Hippocampal formation (tissue), 2 donors: ENCODE measurements around the gene ZCCHC14.

Experiments used
- DNase-seq, 2 donors: peaks; one replicate each; lab custom pipeline; 2025; lab: John Stamatoyannopoulos, UW

ZCCHC14 gene

DNA sequence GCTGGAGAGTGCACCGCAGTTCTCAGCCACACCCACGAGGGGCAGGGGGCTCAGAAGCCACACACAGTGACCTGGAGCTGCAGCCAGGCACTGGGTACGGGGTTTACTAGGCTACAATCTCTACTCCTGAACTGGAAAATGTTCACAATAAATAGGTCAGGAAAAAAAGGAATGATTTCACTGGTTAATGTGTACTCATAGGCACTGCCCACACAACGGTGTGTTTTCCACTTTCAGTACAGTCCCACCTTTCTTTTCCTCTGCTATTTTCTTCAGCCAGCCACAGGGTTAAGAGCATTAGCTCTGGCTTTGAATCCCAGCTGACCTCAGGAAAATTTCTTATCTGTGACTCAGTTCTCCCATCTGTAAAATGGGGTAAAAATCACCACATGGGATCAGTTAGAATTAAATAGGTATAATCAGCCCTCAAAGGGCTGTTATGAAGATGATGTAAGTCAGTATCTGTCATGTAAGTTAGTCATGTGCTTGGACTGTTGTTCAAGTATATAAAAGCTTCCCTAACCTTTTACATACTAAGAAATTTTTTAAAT is 35.7 kb downstream of the ZCCHC14 start:
- no peak for DNase-seq

DNA sequence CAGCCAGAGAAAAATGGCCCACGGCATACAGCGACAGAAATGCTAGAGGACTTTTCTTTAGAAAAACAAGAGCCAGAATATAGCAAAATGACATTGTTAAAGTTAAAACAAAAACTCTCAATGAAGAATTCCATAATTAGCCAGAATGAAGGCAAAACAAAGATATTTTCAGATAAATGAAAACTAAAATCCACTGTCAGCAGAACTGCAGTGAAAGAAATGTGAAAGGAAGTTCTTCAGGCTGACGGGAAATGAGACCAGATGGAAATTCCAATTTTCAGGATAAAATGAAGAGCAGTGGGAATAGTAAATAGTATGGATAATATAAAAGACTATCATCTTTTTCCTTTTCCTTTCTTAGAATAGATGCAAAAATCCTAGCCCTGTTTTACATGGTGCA is 38.4 kb downstream of the ZCCHC14 start:
- no peak for DNase-seq

DNA sequence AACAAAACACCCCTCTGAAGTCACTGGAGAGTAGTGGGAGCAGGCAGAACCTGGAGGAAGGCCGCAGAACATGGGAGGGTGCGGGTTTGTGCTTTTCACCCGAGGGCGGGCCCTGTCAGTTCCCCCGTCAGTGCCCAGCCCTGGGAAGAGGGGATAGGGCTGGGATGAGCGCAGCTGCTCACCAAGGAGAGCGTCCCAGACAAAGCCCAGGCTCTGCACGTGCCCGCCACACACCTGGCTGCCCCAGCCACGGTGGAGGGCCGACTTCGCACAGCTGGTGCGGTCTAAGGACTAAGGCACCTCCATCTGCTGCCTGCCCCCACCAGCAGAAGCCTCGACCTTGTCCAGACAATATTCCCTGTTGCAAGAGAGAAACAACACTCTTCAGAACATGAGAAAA is 39.5 kb downstream of the ZCCHC14 start:
- no peak for DNase-seq

DNA sequence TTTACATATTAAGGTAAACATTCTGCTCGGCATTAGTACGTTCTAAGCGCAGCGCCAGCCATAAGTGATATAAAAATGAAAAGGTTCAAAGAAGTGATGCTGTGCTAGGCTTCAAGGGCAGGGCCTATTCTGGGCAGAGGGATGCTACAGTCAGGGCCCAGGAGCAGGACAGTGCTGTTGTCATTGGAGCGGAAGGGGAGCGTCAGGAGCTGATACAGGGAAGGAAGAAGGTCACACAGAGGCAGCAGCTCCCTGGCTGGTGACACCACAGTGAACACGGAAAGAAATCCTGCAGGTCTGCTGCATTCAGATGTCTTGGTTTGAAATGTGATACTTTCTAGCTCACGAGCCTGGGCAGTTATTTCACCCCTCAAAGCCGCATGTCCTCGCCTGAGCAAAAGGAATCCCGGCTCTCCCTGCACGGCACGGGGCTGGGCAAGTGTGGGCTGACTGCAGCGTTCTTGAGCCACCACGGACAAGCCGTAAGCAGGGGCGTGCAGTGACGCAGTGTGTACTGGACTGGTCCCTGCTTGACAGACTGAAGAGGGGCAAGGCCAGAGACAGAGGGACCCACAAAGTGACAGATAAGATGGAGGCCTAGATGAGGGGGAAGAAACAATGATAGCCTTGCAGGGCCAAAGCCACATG is 41.1 kb downstream of the ZCCHC14 start:
- no peak for DNase-seq

DNA sequence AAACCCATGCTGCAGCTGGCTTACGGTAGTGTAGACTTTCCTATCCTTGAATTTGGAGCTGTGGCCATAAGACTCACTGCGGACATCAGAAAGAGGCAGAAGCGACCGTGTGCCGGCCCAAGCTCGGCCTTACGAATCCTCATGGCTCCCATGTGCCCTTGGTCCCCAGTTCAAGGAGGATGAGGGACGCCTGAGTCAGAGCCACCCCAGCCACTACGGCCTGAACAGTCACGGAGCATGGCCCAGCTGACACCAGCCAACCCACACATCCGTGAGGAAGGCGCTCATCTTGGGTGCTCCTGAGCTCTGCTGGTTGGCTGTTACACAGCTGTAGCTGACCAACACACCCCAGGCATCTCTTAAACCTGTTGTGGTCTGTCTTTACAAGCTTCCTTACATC is 44.0 kb downstream of the ZCCHC14 start:
- no peak for DNase-seq

DNA sequence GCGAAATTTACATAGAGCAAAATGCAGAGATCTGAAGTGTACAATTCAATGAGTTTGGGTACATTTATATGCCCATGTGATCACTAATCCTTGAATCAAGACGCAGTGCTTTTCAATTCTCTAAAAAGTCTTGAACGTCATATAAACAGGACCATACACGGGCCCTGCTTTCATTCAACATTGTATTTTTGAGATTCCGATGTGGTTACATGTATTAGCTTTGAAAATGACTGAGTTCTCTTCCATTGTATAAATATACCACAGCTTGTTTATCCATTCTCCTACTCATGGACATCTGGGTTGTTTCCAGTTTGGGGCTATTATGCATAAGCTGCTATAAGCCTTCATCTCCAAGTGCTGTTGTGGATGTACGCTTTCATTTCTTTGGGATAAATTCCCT is 45.5 kb downstream of the ZCCHC14 start:
- no peak for DNase-seq

DNA sequence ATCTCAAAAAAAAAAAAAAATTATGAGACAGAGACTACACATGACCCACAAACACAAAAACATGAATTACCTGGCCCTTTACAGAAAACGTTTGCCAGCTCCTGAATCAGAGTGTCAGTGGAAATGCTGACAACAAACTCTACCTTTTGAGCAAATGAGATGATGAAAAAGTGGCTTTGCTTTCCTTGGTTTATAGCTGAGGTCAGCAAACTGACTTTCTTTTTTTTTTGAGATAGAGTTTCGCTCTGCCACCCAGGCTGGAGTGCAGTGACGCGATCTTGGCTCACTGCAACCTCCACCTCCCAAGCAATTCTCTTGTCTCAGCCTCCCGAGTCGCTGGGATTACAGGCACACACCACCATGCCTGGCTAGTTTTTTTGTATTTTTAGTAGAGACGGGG is 46.3 kb downstream of the ZCCHC14 start:
- no peak for DNase-seq

DNA sequence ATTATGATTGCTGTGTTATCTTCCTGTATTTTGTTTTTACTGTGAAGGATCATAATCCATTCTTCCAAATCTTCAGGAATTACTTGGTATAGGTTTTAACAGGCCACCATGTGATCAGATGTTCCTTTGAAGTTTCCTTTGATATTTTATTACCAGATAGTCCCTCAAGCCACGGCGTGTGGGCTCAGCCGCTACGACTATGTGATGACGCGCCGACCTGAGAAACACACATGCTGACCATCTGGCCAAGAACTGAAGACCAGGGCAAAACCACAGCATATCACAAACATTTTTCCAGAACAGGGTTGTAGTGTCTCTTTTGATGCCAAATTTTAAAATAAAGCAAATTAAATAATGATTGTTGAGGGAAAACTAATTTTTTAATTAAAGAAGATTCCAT is 47.3 kb downstream of the ZCCHC14 start:
- no peak for DNase-seq

DNA sequence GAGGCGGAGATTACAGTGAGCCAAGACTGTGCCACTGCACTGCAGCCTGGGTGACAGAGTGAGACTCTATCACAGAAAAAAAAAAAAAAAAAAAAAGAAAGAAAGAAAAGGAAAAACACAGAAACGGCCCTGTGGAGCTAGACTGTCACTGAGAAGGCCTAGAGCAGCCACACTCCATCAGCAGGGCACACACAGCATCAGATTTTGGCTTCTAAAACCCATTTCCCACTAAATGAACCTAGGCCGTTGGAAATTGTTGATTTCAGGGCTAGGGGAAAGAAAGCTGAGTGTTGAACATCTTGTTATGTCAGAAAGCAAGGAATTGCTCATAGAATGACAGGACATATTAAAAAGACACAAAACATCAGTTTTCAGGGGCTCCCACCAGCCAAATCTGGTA is 48.9 kb downstream of the ZCCHC14 start:
- no peak for DNase-seq

DNA sequence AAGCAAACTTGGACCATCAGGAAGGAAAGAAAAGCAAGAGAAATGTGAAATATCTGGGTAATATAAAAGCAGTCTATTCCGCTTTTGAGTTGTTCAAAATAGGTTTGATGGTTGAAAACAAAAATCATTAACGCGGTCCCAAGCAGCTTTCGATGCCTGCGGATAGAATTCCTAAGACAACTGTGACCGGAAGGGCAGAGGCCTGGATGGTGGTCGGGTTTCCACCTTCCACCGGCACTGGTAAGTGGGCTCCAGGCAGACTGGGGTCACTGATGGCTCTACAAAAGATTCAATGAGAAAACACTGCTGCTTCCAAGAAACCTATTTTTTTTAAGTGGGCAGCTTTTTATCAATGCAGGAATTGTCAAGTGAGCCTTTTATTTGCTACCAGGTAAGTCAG is 49.8 kb downstream of the ZCCHC14 start:
- DNase-seq, result no peak

DNA sequence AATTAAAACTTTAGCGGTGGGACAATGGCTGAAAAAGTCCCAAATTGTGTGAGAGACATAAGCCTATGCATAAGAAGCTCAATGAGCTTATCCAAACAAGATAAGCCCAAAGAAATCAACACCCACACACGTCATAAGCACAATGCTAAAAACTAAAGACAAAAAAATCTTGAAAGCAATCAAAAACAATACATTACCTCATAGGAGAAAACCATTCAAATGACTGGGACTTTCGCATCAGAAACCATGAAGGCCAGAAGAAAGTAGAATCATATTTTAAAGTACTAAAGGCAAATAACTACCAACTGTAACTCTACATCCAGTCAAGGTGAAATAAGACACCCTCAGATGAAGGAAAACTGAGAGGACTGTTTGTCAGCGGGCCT is 50.2 kb downstream of the ZCCHC14 start:
- DNase-seq, result no peak

DNA sequence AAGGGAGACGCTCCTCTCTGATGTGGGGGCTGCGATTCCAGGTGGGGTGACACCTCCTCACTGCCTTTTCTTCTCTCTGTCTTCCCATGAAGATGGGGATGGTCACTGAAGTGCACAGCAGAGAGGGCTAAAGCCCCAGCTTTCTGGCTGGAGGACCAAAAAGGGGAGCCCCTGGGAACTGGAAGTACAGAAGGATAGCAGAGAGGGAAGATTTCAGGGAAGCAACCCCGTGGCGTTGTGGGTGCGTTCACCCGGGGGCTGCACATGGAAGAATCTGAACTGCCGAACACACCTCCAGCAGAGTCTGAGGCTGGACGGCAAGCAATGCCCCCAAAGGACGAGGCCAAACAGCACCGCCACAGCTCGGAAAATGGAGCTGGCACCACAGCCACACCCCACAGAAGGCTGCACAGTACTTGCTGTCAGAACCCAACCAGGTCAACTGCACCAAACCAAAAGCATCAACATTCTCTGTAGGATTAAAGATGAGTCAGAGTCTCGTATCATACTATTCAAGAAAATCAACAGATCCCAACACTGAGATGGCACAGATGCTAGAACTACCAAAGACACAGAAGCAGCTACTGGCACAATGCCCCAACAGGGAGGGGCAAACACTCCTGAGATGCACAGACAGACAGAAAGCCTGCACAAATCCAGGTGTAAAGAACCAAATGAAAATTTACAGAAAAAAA is 50.8 kb downstream of the ZCCHC14 start:
- no peak for DNase-seq

DNA sequence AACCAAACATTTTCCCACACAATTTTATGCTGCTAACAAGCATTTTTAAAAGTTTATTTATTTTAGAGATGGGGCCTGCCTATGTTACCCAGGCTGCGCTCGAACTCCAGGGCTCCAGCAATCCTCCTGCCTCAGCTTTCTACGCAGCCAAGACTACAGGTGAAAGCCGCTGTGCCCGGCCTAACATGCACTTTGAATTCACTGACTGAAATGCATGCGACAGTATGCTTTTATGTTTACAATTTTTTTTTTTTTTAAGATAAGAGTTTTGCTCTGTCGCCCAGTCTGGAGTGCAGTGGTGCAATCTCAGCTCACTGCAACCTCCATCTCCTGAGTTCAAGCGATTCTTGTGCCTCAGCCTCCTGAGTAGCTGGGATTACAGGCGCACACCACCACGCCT is 52.9 kb downstream of the ZCCHC14 start:
- DNase-seq, result no peak

DNA sequence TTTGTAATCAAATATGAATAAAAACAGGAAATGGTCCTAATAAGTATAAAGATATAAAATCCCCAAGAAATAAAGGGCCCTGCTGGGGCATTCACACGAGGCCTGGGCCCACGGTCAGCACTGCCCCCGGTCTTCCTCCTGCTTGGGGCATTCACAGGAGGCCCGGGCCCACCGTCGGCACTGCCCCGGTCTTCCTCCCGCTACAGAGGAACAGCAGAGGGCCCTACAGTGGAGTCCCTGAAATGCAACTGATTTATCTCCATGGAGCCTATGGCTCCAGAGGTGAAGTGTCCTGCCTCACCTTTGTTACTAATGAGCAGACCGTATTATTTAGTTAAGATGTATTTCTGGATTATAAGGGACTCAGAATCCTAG is 54.2 kb downstream of the ZCCHC14 start:
- no peak for DNase-seq

DNA sequence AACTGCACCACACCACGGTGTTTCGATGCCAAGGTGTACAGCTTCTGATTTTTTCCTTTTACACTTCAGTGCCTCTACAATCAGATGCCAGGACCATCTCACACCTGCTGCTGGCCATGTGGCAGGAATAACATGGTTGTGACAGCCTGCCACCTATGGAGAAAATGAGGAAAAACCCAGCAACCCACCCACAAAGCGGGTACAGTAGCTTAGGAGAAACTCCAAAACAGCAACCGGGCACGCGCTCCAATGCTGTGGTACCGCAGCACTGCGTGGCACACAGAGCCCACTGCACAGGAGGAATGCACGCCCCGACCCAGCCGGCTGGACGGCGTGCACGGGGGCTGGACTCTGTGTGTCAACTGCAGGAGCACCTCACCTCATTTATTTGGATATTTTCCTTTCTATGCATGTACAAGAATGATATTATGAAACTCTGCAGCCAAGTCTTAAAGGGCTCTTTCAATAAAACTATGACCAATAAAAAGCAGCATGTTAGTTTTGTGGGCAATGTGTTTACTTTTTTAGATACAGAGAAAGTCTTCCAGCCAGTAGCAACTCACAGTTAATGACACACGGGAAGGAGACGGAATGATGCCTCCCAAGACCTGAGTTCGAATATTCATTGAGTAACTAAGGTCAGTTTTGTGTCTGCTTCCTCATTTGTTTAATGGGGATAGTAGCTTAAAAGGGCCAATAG is 54.8 kb downstream of the ZCCHC14 start:
- no peak for DNase-seq

DNA sequence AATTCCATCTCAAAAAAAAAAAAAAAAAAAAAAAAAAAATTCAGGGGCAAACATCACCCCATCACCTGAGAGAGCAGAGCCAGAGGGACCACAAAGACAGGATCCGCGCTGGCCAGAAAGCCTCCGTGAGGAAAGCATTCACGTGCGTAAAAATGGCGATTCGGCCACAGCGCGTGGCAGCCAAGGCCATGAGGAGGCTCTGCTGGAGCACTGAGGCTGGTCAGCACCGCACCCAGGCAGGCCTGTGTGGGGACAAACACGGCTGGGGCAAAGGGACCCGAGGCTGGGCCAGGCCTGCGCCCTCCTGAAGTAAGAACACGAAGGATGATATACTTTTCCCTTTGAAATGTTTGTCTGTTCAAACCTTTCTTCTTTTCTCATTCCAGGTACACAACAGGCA is 55.5 kb downstream of the ZCCHC14 start:
- no peak for DNase-seq

DNA sequence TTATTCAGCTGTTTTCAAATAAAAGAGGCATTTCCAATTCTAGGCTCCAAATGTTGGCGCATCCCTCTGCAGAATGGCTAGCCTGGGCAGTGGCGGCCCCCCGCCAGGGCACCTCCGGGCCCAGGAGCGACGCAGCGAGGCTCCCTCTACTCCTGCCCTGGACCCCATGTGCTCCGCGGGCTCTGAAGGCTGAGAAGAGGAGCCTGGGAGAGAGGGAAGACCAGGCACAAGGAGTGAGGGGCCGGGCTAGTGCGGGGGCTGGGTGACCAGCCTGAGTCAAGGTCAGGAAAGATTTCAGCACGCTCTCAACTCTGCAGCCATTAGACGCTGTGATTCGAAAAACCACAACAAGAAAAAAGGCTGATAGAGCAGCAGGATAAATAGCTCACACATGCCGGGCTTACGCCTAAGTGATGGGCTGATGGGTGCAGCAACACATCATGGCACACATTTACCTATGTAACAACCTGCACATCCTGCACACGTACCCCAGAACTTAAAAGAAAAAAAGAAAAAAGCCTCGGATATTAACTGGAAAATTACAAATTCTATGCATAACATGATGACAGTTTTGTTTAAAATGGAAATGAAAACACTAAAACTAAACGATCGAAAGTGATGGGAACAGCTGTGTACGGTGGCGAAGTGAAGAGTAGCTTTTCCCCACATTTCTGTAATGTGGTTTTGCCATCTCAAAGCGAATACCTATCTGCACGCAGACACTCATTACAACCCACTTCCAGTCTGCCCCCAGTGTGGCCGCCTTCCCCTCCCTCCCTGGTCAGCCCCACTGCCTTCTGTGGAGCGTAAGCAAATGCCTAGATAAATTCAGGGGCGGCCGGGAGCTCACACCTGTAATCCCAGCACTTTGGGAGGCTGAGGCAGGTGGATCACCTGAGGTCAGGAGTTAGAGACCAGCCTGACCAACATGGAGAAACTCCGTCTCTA is 56.3 kb downstream of the ZCCHC14 start:
- no peak for DNase-seq

DNA sequence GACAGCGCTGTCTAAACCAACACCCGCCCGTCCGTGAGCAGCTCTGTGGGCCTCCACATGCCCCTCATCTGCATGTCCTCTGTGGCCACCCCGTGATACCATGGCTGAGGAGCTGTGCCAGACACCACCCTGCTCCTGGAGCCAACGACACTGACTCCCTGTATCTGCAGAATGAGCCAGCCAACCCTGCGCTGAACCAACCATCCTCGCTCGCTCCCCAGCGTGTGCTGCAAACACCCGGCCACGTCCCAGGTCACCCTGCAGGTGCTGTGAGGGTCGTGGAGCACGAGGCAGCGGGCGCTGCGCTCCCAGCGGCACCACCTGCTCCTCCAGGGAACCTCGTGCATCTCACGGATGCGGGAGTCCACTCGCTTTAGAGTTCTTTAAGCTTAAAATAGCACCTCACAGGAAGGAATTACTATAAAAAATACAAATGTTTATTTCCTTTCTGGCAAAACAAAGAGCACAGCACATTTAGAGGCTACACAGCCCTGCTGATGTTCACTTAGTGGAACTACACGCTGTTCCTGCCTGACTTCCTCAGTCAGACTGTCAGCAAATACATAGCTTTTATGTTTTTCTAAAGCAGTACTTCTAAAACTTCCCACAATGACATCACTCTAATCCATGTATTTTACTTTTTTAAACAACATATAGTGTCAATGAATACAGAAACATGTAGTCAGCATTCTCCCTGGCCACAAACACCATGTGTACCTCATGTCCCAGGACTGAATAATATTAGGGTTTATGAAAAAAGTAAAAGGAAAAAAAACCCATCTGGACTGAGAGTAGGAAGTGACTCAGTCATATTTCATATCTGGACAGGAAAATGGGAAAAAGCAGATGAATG is 57.2 kb downstream of the ZCCHC14 start:
- no peak for DNase-seq

DNA sequence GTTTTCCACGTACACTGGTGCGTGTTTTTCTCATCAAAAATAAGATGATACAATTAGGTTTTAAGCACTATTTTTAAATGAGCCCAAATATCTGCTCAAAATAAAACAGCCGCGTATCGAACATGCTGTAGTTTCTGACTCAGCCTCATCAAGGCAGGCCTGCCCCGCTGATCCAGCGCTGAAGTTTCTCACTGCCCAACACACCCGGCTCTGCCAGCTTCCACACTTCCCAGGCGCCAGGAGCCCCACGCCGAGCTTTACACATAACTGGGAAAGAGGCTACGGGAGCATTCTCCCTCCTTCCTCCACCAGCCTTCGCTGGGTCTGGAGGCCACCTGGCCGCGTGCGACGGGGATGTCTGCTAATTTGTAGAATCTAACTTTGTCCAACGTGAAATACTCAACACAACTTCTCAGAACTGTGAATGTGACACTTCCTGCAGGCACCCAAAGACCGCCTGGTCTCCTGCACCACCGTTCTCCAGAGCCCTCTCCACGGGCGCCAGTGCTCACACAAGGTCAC is 58.6 kb downstream of the ZCCHC14 start:
- DNase-seq, result no peak

DNA sequence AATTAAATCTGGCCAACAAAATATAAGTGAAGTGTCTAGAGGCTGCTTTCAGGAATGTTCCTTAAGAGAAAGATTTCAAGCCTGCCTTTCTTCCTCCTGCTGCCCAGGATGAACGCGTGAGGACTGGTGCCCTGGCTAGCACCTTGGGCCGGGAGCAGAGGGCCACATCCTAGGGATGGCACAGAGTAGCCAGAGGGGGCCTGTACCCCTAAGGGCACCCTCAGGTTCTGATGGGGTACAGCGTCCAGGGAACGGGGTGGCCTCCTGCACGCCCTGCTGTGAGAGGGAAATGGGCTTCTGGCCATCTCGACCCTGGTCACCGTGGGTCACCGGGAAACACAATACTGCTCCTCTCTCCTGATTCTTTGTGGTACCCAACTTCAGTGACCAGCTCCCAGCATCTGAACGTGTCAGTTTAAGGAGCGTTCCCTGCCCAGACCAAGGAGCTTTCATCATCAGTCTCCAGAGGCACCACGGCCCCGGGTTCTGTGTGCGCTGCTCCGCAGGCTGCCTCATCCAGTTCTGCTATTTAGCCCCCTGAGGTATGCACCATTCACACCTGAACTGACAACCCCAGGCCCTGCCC is 60.4 kb downstream of the ZCCHC14 start:
- no peak for DNase-seq
